ENCODE measurements around the gene CDC27. TPM values are rescaled to one million over a fixed set of nuclear protein-coding genes. Genes with fewer than 3 reads are reported as not detected.
"Not testable (repeated sequence)": the region's sequence is repeated elsewhere in the genome, so short reads cannot be mapped to it uniquely, and the experiment has no call there.

Gene CDC27
- total RNA-seq, 1 experiment from 2014 or later, result 92.6 TPM

GRCh38 chr17:47172696-47173565, 16.2 kb downstream of the CDC27 start:
- no peak overlapping the region for H3K27ac Mint-ChIP-seq (ENCODE audit: unreplicated experiment)
- POLR2A ChIA-PET, result no interaction called here
- no peaks in the 10 kb centered on the region; the same call in 1 of the 2 replicates for H3K36me3 ChIP-seq (ENCODE audit: control insufficient read depth, insufficient read depth, low read length)
- DNase-seq, result no peak
- CTCF ChIA-PET, result no interaction called here
- no peaks in the 10 kb centered on the region for H3K9me3 Mint-ChIP-seq (ENCODE audit: unreplicated experiment)
- TF ChIP-seq CTCF (IDR thresholded peaks at IDR 0.05; ENCODE audit: insufficient read depth in 1 of 2, low read depth in 1 of 2, low read length in 1 of 2, severe bottlenecking in 1 of 2, unreplicated experiment in 1 of 2), result no peak
- no peak overlapping the region for H3K4me3 Mint-ChIP-seq (ENCODE audit: unreplicated experiment)
- no peaks in the 10 kb centered on the region for H3K4me1 ChIP-seq
- H3K4me3 ChIP-seq (ENCODE audit: low read depth, low read length), result no peak overlapping the region
- intact Hi-C loops (cut with micrococcal nuclease; ENCODE audit: unreplicated experiment), result no loop called here
- H3K27me3 ChIP-seq (replicated peaks; ENCODE audit: control insufficient read depth, insufficient read depth, low read length), result no peaks in the 10 kb centered on the region
- H3K36me3 Mint-ChIP-seq (ENCODE audit: insufficient read depth, unreplicated experiment), result peaks cover 36% of the 10 kb centered on the region
- H3K4me1 Mint-ChIP-seq (ENCODE audit: low read depth, unreplicated experiment), result no peaks in the 10 kb centered on the region
- H3K27me3 Mint-ChIP-seq (ENCODE audit: insufficient read depth, unreplicated experiment), result no peaks in the 10 kb centered on the region
- no TSS peak for BruUV-seq (replicated peaks)
- no peaks in the 10 kb centered on the region for H3K9me3 ChIP-seq

- no peak overlapping the region for H3K4me3 Mint-ChIP-seq (ENCODE audit: unreplicated experiment)
- BruUV-seq (replicated peaks), result no TSS peak
- no peak overlapping the region for H3K4me3 ChIP-seq (ENCODE audit: low read depth, low read length)
- ChIA-PET POLR2A (no interaction called here), CTCF (no interaction called here)
- TF ChIP-seq CTCF (IDR thresholded peaks at IDR 0.05; ENCODE audit: insufficient read depth in 1 of 2, low read depth in 1 of 2, low read length in 1 of 2, severe bottlenecking in 1 of 2, unreplicated experiment in 1 of 2), result no peak
- H3K4me1 Mint-ChIP-seq (ENCODE audit: low read depth, unreplicated experiment), result no peaks in the 10 kb centered on the region
- no peaks in the 10 kb centered on the region for H3K4me1 ChIP-seq
- DNase-seq, result no peak
- H3K9me3 Mint-ChIP-seq (ENCODE audit: unreplicated experiment), result no peaks in the 10 kb centered on the region
- no peaks in the 10 kb centered on the region; the same call in 1 of the 2 replicates for H3K36me3 ChIP-seq (ENCODE audit: control insufficient read depth, insufficient read depth, low read length)
- H3K36me3 Mint-ChIP-seq (ENCODE audit: insufficient read depth, unreplicated experiment), result peaks cover 43% of the 10 kb centered on the region
- no peaks in the 10 kb centered on the region for H3K9me3 ChIP-seq
- H3K27me3 Mint-ChIP-seq (ENCODE audit: insufficient read depth, unreplicated experiment), result no peaks in the 10 kb centered on the region
- H3K27me3 ChIP-seq (replicated peaks; ENCODE audit: control insufficient read depth, insufficient read depth, low read length), result no peaks in the 10 kb centered on the region
- no peak overlapping the region for H3K27ac Mint-ChIP-seq (ENCODE audit: unreplicated experiment)
- intact Hi-C loops (cut with micrococcal nuclease; ENCODE audit: unreplicated experiment), result no loop called here
These were observed 18.4 kb downstream of the CDC27 start for GRCh38 chr17:47170710-47171109.

- CTCF ChIA-PET; H3K9me3 ChIP-seq; H3K27ac Mint-ChIP-seq (ENCODE audit: unreplicated experiment); H3K4me1 ChIP-seq; DNase-seq; H3K27me3 Mint-ChIP-seq (ENCODE audit: insufficient read depth, unreplicated experiment); H3K27me3 ChIP-seq (replicated peaks; ENCODE audit: control insufficient read depth, insufficient read depth, low read length); POLR2A ChIA-PET; BruUV-seq (replicated peaks); H3K9me3 Mint-ChIP-seq (ENCODE audit: unreplicated experiment); H3K4me1 Mint-ChIP-seq (ENCODE audit: low read depth, unreplicated experiment); H3K4me3 ChIP-seq (ENCODE audit: low read depth, low read length); intact Hi-C loops (cut with micrococcal nuclease; ENCODE audit: unreplicated experiment); H3K4me3 Mint-ChIP-seq (ENCODE audit: unreplicated experiment); H3K36me3 ChIP-seq (ENCODE audit: control insufficient read depth, insufficient read depth, low read length): not testable (repeated sequence)
- peaks cover 37% of the 10 kb centered on the region for H3K36me3 Mint-ChIP-seq (ENCODE audit: insufficient read depth, unreplicated experiment)
These were observed 20.2 kb downstream of the CDC27 start for GRCh38 chr17:47168896-47169295.

GRCh38 chr17:47166854-47167253, 22.2 kb downstream of the CDC27 start:
- POLR2A ChIA-PET; H3K4me3 ChIP-seq (ENCODE audit: low read depth, low read length); H3K4me1 Mint-ChIP-seq (ENCODE audit: low read depth, unreplicated experiment); H3K27me3 ChIP-seq (replicated peaks; ENCODE audit: control insufficient read depth, insufficient read depth, low read length); CTCF ChIA-PET; DNase-seq; intact Hi-C loops (cut with micrococcal nuclease; ENCODE audit: unreplicated experiment); H3K9me3 ChIP-seq; BruUV-seq (replicated peaks); H3K27me3 Mint-ChIP-seq (ENCODE audit: insufficient read depth, unreplicated experiment); H3K27ac Mint-ChIP-seq (ENCODE audit: unreplicated experiment); H3K9me3 Mint-ChIP-seq (ENCODE audit: unreplicated experiment); H3K4me1 ChIP-seq; H3K4me3 Mint-ChIP-seq (ENCODE audit: unreplicated experiment); H3K36me3 ChIP-seq (ENCODE audit: control insufficient read depth, insufficient read depth, low read length): not testable (repeated sequence)
- peaks cover 52% of the 10 kb centered on the region for H3K36me3 Mint-ChIP-seq (ENCODE audit: insufficient read depth, unreplicated experiment)

All from Caco-2 (cell line).